HFFc6 (cell line): ENCODE measurements around the gene MAPK11. TPM values are rescaled to one million over a fixed set of nuclear protein-coding genes. Genes with fewer than 3 reads are reported as not detected.

ENCODE experiments used
- DNase-seq: peaks from one replicate; pipeline ENCODE4 v3.0.0-alpha.2; 2018
- H3K27ac Mint-ChIP-seq: 2 replicates; pipeline ENCODE4 v1.8.0; 2020; ENCODE audit warnings: mild to moderate bottlenecking, mixed read lengths
- H3K27me3 Mint-ChIP-seq: 2 replicates; pipeline ENCODE4 v1.8.0; 2021; ENCODE audit warnings: mild to moderate bottlenecking, moderate library complexity, mixed read lengths; ENCODE audit not compliant: insufficient read depth
- H3K36me3 Mint-ChIP-seq: 2 replicates; pipeline ENCODE4 v1.8.0; 2021; ENCODE audit warnings: low read depth, mixed read lengths
- H3K4me1 Mint-ChIP-seq: 2 replicates; pipeline ENCODE4 v1.8.0; 2020; ENCODE audit warnings: low read depth, mixed read lengths
- H3K4me3 Mint-ChIP-seq: 2 replicates; pipeline ENCODE4 v1.8.0; 2020; ENCODE audit warnings: mild to moderate bottlenecking, moderate library complexity, mixed read lengths
- H3K9me3 Mint-ChIP-seq: 2 replicates; pipeline ENCODE4 v1.8.0; 2020; ENCODE audit warnings: mild to moderate bottlenecking, mixed read lengths
- total RNA-seq, 6 experiments: library from RNA; stranded (reverse); fragmentation: NEBNext Ultra II Directional; extraction: Animal tissue kit (Norgen Biotek cat#: 25700); gene quantifications; 2 replicates in 1 of 6; 3 replicates in 5 of 6; pipeline ENCODE4 v1.2.3, GENCODE V29; 2021
- TF ChIP-seq, protein P1 (sequence below): fragments of 200-600 bp; sonication (generic); IDR thresholded peaks from 2 replicates; pipeline ENCODE4 v1.5.0; 2021; ENCODE audit warnings: antibody characterized with exemption, mild to moderate bottlenecking

Gene MAPK11
- total RNA-seq, 6 experiments from 2014 or later: 6.0 to 10.2 (median 7.8) TPM

DNA sequence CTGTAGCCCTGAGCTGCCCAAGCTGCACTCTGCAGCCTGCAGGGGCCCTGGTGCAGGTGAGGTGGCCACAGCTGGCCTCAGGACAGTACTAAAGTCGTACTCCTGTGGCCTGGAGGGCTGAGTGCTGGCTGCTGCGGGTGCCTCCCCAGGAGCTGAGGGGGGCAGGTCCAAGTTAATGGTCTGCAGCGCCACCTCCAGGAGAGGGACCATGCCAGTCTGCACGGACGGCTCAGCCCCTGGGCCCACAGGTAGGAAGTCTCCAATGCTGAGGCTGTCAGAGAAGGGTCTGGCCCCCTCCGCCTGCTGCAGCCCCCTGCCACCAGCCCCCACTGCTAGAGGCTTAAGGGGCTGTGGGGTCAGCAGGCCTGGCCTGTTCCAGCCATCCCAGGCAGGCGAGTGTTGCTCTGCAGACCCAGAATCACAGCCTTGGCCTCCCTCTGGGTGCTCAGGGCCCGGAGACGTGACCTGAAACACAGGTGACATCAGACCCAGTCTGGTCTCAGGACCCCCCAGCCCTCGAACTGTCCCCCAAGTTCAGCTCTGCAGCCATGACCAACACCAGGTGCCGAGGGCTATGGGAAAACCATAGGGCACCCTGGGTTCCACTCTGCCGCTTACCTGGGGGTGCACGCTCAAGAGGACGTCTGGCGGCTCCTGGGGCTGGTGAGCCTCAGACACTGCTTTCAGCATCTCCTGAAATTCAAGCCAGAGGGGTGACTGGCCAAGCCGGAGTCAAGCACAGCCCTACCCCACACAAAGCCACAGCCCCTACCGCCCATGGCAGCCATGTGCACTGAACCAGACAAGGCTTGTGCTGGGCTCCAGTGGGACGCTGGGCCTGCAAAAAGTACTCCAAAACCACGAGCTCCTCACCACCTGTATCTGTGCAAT, 48.5 kb downstream of the MAPK11 start:
- Mint-ChIP-seq H3K4me1 (no peaks in the 10 kb centered on the region), H3K9me3 (no peaks in the 10 kb centered on the region), H3K36me3 (peaks cover 7% of the 10 kb centered on the region), H3K4me3 (no peak overlapping the region), H3K27ac (no peak overlapping the region), H3K27me3 (peaks cover 2% of the 10 kb centered on the region)
- no peak for DNase-seq
- TF ChIP-seq, protein P1, sequence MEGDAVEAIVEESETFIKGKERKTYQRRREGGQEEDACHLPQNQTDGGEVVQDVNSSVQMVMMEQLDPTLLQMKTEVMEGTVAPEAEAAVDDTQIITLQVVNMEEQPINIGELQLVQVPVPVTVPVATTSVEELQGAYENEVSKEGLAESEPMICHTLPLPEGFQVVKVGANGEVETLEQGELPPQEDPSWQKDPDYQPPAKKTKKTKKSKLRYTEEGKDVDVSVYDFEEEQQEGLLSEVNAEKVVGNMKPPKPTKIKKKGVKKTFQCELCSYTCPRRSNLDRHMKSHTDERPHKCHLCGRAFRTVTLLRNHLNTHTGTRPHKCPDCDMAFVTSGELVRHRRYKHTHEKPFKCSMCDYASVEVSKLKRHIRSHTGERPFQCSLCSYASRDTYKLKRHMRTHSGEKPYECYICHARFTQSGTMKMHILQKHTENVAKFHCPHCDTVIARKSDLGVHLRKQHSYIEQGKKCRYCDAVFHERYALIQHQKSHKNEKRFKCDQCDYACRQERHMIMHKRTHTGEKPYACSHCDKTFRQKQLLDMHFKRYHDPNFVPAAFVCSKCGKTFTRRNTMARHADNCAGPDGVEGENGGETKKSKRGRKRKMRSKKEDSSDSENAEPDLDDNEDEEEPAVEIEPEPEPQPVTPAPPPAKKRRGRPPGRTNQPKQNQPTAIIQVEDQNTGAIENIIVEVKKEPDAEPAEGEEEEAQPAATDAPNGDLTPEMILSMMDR: peak; percentile 37

DNA sequence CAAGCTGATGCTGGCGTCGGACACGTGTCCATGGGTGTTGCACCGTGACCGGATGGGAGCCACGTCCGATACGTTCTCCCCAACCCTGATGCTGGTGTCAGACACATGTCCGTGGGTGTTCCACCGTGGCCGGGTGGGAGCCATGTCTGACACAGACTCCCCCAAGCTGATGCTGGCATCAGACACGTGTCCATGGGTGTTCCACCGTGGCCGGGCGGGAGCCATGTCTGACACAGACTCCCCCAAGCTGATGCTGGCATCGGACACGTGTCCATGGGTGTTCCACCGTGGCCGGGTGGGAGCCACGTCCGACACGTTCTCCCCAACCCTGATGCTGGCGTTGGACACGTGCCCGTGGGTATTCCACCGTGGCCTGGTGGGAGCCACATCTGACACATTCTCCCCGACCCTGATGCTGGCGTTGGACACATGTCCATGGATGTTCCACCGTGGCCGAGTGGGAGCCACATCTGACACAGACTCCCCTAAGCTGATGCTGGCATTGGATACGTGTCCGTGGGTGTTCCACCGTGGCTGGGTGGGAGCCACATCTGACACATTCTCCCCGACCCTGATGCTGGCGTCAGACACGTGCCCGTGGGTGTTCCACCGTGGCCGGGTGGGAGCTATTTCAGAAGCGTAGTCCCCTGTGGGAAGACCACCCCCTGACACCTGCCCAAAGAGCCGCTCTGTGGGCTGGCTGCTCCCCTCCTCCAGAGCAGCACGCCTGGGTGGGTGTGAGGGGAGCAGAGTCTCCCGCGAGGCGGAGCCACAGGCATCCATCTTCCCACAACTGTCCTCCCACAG, 49.4 kb downstream of the MAPK11 start:
- H3K4me3 Mint-ChIP-seq: no peak overlapping the region
- peaks cover 2% of the 10 kb centered on the region for H3K27me3 Mint-ChIP-seq
- no peaks in the 10 kb centered on the region for H3K4me1 Mint-ChIP-seq
- H3K36me3 Mint-ChIP-seq: peaks cover 7% of the 10 kb centered on the region
- no peaks in the 10 kb centered on the region for H3K9me3 Mint-ChIP-seq
- no peak overlapping the region for H3K27ac Mint-ChIP-seq
- no peak for DNase-seq
- TF ChIP-seq, protein P1: no peak

- Mint-ChIP-seq H3K4me3 (no peak overlapping the region), H3K9me3 (no peaks in the 10 kb centered on the region), H3K27ac (no peak overlapping the region; the same call in 1 of the 2 replicates), H3K27me3 (peaks cover 2% of the 10 kb centered on the region), H3K36me3 (peaks cover 9% of the 10 kb centered on the region), H3K4me1 (no peaks in the 10 kb centered on the region)
- TF ChIP-seq, protein P1: no peak
- no peak for DNase-seq
These were observed 50.2 kb downstream of the MAPK11 start for GRCh38 chr22:50219800-50220602.

DNA sequence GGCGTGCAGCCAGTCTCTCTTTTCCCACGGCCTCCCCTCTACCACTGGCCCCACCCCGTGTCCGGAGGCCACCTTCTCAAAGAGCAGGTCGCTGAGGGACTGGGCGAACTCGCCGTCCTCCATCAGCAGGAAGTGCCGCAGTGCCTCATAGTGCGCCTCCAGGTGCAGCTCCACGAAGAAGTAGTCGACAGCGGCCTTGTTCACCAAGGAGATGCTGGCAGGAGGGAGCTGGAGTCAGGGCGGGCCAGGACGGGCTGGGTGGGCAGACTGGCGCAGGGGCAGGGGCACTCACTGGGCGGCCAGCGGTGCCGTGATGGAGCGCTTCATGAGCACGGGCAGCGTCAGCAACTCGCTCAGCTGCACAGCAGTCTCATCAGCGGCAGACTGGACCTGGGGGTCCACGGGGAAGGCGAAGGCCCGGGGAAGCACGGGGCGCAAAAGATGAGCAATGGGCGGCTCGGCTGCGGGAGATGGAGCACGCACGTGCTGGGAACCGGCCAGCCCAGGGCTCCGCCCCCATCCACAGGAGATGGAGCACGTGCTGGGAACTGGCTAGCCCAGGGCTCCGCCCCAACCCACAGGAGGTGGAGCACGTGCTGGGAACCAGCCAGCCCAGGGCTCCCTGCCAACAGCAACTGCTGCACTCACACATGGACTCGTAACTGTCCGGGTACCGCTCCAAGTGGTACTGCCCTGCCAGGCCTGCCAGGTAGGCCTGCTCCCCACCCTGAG, 51.0 kb downstream of the MAPK11 start:
- H3K9me3 Mint-ChIP-seq: no peaks in the 10 kb centered on the region
- TF ChIP-seq, protein P1: no peak
- H3K27ac Mint-ChIP-seq: no peak overlapping the region; the same call in 1 of the 2 replicates
- DNase-seq: peak; percentile 40
- H3K36me3 Mint-ChIP-seq: peaks cover 13% of the 10 kb centered on the region
- H3K4me3 Mint-ChIP-seq: no peak overlapping the region
- peaks cover 2% of the 10 kb centered on the region for H3K27me3 Mint-ChIP-seq
- no peaks in the 10 kb centered on the region for H3K4me1 Mint-ChIP-seq
